Thyroid gland (tissue), 4 donors: Measurements from ENCODE around the gene PARD3.

Source experiments
- POLR2A ChIP-seq, 2 donors: fragments of 450-650 bp; IDR thresholded peaks; one replicate each; pipeline ENCODE4 v1.6.1; 2017; ENCODE audit warnings: antibody characterized with exemption in 2 of 2, mild to moderate bottlenecking in 2 of 2, moderate library complexity in 1 of 2
- TF ChIP-seq, protein P1 (sequence below), 6 experiments: fragments of 200-600 bp in 3 of 6; fragments of 450-650 bp in 3 of 6; sonication (generic) in 3 of 6; IDR thresholded peaks; one replicate each; pipeline ENCODE4 v1.5.1; 2016 to 2019; ENCODE audit warnings: antibody characterized with exemption in 6 of 6, mild to moderate bottlenecking in 2 of 6, inconsistent platforms in 1 of 6, moderate library complexity in 1 of 6

DNA sequence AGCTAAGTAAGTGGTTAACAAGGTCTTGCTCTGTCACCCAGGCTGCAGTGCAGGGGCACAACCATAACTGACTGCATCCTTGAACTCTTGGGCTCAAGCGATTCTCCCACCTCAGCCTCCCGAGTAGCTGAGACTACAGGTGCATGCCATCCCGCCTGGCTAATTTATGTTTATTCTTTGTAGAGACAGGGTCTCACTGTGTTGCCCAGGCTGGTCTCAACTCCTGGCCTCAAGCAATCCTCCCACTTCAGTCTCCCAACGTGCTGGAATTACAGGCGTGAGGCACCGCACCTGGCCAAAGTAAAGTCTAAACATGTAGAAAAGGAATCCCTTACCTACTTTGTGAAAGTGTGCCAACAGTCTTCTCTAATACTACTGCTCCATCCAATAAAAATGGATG, 17.9 kb downstream of the PARD3 start:
- TF ChIP-seq, protein P1, sequence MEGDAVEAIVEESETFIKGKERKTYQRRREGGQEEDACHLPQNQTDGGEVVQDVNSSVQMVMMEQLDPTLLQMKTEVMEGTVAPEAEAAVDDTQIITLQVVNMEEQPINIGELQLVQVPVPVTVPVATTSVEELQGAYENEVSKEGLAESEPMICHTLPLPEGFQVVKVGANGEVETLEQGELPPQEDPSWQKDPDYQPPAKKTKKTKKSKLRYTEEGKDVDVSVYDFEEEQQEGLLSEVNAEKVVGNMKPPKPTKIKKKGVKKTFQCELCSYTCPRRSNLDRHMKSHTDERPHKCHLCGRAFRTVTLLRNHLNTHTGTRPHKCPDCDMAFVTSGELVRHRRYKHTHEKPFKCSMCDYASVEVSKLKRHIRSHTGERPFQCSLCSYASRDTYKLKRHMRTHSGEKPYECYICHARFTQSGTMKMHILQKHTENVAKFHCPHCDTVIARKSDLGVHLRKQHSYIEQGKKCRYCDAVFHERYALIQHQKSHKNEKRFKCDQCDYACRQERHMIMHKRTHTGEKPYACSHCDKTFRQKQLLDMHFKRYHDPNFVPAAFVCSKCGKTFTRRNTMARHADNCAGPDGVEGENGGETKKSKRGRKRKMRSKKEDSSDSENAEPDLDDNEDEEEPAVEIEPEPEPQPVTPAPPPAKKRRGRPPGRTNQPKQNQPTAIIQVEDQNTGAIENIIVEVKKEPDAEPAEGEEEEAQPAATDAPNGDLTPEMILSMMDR (IDR thresholded peaks at IDR 0.05), result no peak
- TF ChIP-seq POLR2A (IDR thresholded peaks at IDR 0.05), result no peak
